HEK293 (cell line): Measurements from ENCODE around the gene PHKB.

Experiments
- SP3 ChIP-seq: fragments of 450-650 bp; formaldehyde crosslinking; IDR thresholded peaks from 2 replicates; pipeline ENCODE4 v1.5.1; 2016; ENCODE audit warnings: missing biosample characterization, missing genetic modification characterization
- ZBTB1 ChIP-seq: fragments of 450-650 bp; formaldehyde crosslinking; IDR thresholded peaks from 2 replicates; pipeline ENCODE4 v1.5.1; 2016; ENCODE audit warnings: missing biosample characterization, missing genetic modification characterization
- ZNF10 ChIP-seq: fragments of 450-650 bp; formaldehyde crosslinking; IDR thresholded peaks from 2 replicates; pipeline ENCODE4 v1.5.1; 2017; ENCODE audit warnings: missing biosample characterization, missing genetic modification characterization
- ZNF114 ChIP-seq: fragments of 450-650 bp; formaldehyde crosslinking; IDR thresholded peaks from 2 replicates; pipeline ENCODE4 v1.5.0; 2017; ENCODE audit warnings: missing biosample characterization, missing genetic modification characterization
- ZNF274 ChIP-seq, 2 experiments: fragments of 200-500 bp in 1 of 2; fragments of 450-650 bp in 1 of 2; sonication (Bioruptor generic) in 1 of 2; formaldehyde crosslinking in 1 of 2; IDR thresholded peaks; 2 replicates each; pipeline versions ENCODE4 v1.5.1 to v1.6.1; 2014 to 2016; ENCODE audit warnings: borderline replicate concordance in 1 of 2, inconsistent platforms in 1 of 2, low read length in 1 of 2, missing biosample characterization in 1 of 2, missing genetic modification characterization in 1 of 2
- ZNF37A ChIP-seq: fragments of 450-650 bp; IDR thresholded peaks from 2 replicates; pipeline ENCODE4 v1.5.1; 2018; ENCODE audit warnings: missing biosample characterization, missing genetic modification characterization
- ZNF404 ChIP-seq: fragments of 450-650 bp; formaldehyde crosslinking; IDR thresholded peaks from 2 replicates; pipeline ENCODE4 v1.5.1; 2017; ENCODE audit warnings: missing biosample characterization, missing genetic modification characterization
- ZNF416 ChIP-seq: fragments of 450-650 bp; formaldehyde crosslinking; IDR thresholded peaks from 2 replicates; pipeline ENCODE4 v1.5.1; 2016; ENCODE audit warnings: missing biosample characterization, missing genetic modification characterization
- ZNF529 ChIP-seq: fragments of 450-650 bp; formaldehyde crosslinking; IDR thresholded peaks from 2 replicates; pipeline ENCODE4 v1.5.1; 2017; ENCODE audit warnings: missing genetic modification characterization, missing biosample characterization; ENCODE audit not compliant: insufficient replicate concordance
- ZNF629 ChIP-seq: fragments of 450-650 bp; formaldehyde crosslinking; IDR thresholded peaks from 2 replicates; pipeline ENCODE4 v1.5.1; 2017; ENCODE audit warnings: missing biosample characterization, missing genetic modification characterization
- TF ChIP-seq, protein P1 (sequence below): fragments of 450-650 bp; formaldehyde crosslinking; IDR thresholded peaks from 2 replicates; pipeline ENCODE4 v1.5.1; 2016; ENCODE audit warnings: missing biosample characterization, missing genetic modification characterization, borderline replicate concordance
- TF ChIP-seq, protein P2 (sequence below): fragments of 450-650 bp; formaldehyde crosslinking; IDR thresholded peaks from 2 replicates; pipeline ENCODE4 v1.5.1; 2016; ENCODE audit warnings: missing biosample characterization, missing genetic modification characterization
- TF ChIP-seq, protein P3 (sequence below): fragments of 450-650 bp; formaldehyde crosslinking; IDR thresholded peaks from 2 replicates; pipeline ENCODE4 v1.5.1; 2016; ENCODE audit warnings: missing biosample characterization, missing genetic modification characterization
- TF ChIP-seq, protein P4 (sequence below): fragments of 450-650 bp; formaldehyde crosslinking; IDR thresholded peaks from 2 replicates; pipeline ENCODE4 v1.5.1; 2016; ENCODE audit warnings: missing biosample characterization, missing genetic modification characterization, low read depth

DNA sequence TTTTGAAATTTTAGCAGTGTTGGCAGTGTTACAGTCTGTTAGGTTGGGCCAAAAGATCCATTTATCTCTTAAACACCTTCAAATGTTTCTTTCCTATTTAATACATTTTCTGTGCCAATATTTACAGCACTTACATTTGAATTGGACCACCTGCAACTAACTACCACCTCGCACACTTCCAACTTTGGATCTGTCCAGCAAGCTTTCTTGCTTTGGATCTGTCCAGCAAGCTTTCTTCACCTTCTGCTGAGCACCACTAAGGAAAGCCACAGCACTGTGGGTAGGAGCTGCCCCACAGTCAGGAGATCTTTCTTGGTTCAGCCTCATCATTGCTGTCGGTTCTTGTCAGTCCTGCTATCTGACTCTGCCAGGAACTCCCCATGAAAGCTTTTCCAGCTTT lies 129.3 kb downstream of the PHKB start:
- TF ChIP-seq ZNF629 (tag by site-specific recombination) (no peak), ZNF416 (tag by site-specific recombination) (no peak), ZNF274 (IDR thresholded peaks at IDR 0.05; ENCODE audit: low read length) (no peak), ZNF274 (tag by site-specific recombination; IDR thresholded peaks at IDR 0.05; ENCODE audit: borderline replicate concordance) (no peak), ZNF10 (no peak), ZNF529 (tag by site-specific recombination) (no peak), ZNF37A (no peak), ZNF114 (tag by site-specific recombination) (no peak), ZBTB1 (no peak), SP3 (no peak), ZNF404 (tag by site-specific recombination) (no peak)
- TF ChIP-seq, protein P1, sequence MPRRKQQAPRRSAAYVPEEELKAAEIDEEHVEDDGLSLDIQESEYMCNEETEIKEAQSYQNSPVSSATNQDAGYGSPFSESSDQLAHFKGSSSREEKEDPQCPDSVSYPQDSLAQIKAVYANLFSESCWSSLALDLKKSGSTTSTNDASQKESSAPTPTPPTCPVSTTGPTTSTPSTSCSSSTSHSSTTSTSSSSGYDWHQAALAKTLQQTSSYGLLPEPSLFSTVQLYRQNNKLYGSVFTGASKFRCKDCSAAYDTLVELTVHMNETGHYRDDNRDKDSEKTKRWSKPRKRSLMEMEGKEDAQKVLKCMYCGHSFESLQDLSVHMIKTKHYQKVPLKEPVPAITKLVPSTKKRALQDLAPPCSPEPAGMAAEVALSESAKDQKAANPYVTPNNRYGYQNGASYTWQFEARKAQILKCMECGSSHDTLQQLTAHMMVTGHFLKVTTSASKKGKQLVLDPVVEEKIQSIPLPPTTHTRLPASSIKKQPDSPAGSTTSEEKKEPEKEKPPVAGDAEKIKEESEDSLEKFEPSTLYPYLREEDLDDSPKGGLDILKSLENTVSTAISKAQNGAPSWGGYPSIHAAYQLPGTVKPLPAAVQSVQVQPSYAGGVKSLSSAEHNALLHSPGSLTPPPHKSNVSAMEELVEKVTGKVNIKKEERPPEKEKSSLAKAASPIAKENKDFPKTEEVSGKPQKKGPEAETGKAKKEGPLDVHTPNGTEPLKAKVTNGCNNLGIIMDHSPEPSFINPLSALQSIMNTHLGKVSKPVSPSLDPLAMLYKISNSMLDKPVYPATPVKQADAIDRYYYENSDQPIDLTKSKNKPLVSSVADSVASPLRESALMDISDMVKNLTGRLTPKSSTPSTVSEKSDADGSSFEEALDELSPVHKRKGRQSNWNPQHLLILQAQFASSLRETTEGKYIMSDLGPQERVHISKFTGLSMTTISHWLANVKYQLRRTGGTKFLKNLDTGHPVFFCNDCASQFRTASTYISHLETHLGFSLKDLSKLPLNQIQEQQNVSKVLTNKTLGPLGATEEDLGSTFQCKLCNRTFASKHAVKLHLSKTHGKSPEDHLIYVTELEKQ (tag by site-specific recombination), result no peak
- TF ChIP-seq, protein P2, sequence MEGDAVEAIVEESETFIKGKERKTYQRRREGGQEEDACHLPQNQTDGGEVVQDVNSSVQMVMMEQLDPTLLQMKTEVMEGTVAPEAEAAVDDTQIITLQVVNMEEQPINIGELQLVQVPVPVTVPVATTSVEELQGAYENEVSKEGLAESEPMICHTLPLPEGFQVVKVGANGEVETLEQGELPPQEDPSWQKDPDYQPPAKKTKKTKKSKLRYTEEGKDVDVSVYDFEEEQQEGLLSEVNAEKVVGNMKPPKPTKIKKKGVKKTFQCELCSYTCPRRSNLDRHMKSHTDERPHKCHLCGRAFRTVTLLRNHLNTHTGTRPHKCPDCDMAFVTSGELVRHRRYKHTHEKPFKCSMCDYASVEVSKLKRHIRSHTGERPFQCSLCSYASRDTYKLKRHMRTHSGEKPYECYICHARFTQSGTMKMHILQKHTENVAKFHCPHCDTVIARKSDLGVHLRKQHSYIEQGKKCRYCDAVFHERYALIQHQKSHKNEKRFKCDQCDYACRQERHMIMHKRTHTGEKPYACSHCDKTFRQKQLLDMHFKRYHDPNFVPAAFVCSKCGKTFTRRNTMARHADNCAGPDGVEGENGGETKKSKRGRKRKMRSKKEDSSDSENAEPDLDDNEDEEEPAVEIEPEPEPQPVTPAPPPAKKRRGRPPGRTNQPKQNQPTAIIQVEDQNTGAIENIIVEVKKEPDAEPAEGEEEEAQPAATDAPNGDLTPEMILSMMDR (tag by site-specific recombination), result no peak
- TF ChIP-seq, protein P3, sequence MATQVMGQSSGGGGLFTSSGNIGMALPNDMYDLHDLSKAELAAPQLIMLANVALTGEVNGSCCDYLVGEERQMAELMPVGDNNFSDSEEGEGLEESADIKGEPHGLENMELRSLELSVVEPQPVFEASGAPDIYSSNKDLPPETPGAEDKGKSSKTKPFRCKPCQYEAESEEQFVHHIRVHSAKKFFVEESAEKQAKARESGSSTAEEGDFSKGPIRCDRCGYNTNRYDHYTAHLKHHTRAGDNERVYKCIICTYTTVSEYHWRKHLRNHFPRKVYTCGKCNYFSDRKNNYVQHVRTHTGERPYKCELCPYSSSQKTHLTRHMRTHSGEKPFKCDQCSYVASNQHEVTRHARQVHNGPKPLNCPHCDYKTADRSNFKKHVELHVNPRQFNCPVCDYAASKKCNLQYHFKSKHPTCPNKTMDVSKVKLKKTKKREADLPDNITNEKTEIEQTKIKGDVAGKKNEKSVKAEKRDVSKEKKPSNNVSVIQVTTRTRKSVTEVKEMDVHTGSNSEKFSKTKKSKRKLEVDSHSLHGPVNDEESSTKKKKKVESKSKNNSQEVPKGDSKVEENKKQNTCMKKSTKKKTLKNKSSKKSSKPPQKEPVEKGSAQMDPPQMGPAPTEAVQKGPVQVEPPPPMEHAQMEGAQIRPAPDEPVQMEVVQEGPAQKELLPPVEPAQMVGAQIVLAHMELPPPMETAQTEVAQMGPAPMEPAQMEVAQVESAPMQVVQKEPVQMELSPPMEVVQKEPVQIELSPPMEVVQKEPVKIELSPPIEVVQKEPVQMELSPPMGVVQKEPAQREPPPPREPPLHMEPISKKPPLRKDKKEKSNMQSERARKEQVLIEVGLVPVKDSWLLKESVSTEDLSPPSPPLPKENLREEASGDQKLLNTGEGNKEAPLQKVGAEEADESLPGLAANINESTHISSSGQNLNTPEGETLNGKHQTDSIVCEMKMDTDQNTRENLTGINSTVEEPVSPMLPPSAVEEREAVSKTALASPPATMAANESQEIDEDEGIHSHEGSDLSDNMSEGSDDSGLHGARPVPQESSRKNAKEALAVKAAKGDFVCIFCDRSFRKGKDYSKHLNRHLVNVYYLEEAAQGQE, result peak; percentile 73
- TF ChIP-seq, protein P4, sequence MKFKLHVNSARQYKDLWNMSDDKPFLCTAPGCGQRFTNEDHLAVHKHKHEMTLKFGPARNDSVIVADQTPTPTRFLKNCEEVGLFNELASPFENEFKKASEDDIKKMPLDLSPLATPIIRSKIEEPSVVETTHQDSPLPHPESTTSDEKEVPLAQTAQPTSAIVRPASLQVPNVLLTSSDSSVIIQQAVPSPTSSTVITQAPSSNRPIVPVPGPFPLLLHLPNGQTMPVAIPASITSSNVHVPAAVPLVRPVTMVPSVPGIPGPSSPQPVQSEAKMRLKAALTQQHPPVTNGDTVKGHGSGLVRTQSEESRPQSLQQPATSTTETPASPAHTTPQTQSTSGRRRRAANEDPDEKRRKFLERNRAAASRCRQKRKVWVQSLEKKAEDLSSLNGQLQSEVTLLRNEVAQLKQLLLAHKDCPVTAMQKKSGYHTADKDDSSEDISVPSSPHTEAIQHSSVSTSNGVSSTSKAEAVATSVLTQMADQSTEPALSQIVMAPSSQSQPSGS (tag by site-specific recombination), result no peak
